Loucy (cell line): ENCODE results near the gene WDR33.

Source experiments
- CTCF ChIP-seq: fragments of 200-600 bp; sonication (generic); conservative IDR thresholded peaks from 2 replicates; pipeline ENCODE4 v1.5.1; 2014; ENCODE audit warnings: mild to moderate bottlenecking, antibody characterized with exemption, low read length
- EZH2phosphoT487 ChIP-seq: fragments of 200-600 bp; IDR thresholded peaks from 2 replicates; pipeline ENCODE4 v1.6.1; 2018; ENCODE audit warnings: antibody characterized with exemption, mild to moderate bottlenecking, moderate library complexity, borderline replicate concordance

GRCh38 chr2:127685410-127686080 lies 125.4 kb downstream of the WDR33 start:
- TF ChIP-seq CTCF (no peak), EZH2phosphoT487 (no peak)
